ENCODE measurements around the gene UMOD. TPM values are rescaled to one million over a fixed set of nuclear protein-coding genes. Genes with fewer than 3 reads are reported as not detected.

Gene UMOD
- total RNA-seq, 2 experiments from 2014 or later, result not detected

DNA sequence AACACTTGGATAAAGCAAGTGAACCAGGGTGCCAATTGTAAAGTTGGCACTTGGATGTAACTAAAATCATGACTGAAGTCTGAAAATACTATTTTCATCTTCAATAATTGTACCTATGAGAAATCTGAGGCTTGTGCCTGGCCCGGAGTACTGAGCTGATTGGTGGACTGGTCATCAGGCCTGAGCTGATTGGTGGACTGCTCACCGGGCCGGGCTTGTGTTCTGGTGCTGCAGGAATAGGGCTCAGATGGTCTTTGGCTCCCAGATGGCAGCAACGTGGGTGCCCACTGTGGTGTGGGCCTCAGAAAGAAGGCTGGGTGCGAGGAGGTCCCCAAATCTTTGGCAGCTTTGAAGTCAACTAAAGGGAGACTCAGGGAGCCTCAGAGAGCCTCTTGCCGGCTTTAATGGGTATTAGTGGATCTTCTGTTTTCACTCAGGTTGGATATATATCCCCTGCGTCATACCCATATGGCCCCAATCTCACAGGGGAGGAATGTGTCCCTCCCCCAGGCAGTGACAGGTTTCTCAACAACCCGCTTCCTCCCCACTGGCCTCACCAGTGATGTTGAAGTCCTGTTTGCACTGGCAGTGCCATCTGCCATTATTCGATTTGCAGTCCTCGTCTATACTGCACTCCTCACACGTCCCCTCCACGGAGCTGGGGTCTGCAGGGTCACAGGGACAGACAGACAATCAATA is 4.7 kb downstream of the UMOD start:
- Histone ChIP-seq H4K20me1 (ENCODE audit: insufficient read depth, low read length) (no peaks in the 10 kb centered on the region), H3K4me3 (ENCODE audit: low read depth, low read length, poor library complexity, severe bottlenecking) (no peak overlapping the region), H3K9me3 (ENCODE audit: low read length) (no peaks in the 10 kb centered on the region), H3K4me1 (ENCODE audit: insufficient read depth, low read length, poor library complexity, severe bottlenecking) (no peaks in the 10 kb centered on the region), H3K79me2 (ENCODE audit: insufficient read depth, low read depth, low read length) (no peaks in the 10 kb centered on the region), H3K4me2 (ENCODE audit: low read length) (no peak overlapping the region), H2AFZ (ENCODE audit: low read length) (no peak overlapping the region), H3K9me2 (ENCODE audit: insufficient read depth, low read length) (no peaks in the 10 kb centered on the region), H3K36me3 (ENCODE audit: insufficient read depth, low read length) (no peaks in the 10 kb centered on the region), H3K27ac (ENCODE audit: low read depth, low read length, poor library complexity, severe bottlenecking) (no peak overlapping the region)
- intact Hi-C loops (cut with micrococcal nuclease; ENCODE audit: unreplicated experiment), result no loop called here
- DNase-seq (ENCODE audit: low spot score), result no peak
- ChIA-PET POLR2A (no interaction called here), CTCF (ENCODE audit: unreplicated experiment) (no interaction called here)
- no peak for TF ChIP-seq EZH2phosphoT487 (IDR thresholded peaks at IDR 0.05; ENCODE audit: borderline replicate concordance, low read depth, low read length)
- BruUV-seq (replicated peaks), result no TSS peak

DNA sequence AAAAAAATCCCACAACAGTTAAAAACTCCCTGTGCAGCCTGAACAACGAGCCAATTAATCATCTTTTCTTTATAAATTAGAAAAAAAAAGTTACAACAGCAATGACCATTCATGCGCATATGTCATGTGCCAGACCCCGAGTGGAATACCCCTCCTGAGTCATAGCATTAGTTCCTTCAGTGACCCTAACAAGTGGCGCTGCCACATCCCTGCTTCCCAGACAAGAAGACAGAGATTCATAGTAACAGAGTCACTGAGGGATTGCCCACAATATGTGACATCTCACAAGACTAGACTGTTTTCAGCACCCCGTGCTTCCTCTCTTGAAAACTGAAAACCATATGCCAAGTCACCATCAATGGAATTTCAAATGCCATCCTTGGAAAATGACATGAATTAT is 7.9 kb downstream of the UMOD start:
- CTCF ChIA-PET (ENCODE audit: unreplicated experiment), result no interaction called here
- no peaks in the 10 kb centered on the region for H3K9me2 ChIP-seq (ENCODE audit: insufficient read depth, low read length)
- POLR2A ChIA-PET, result no interaction called here
- H3K36me3 ChIP-seq (ENCODE audit: insufficient read depth, low read length), result no peaks in the 10 kb centered on the region
- H2AFZ ChIP-seq (ENCODE audit: low read length), result no peak overlapping the region
- DNase-seq (ENCODE audit: low spot score), result no peak
- no peak overlapping the region for H3K4me3 ChIP-seq (ENCODE audit: low read depth, low read length, poor library complexity, severe bottlenecking)
- intact Hi-C loops (cut with micrococcal nuclease; ENCODE audit: unreplicated experiment), result no loop called here
- H4K20me1 ChIP-seq (ENCODE audit: insufficient read depth, low read length), result no peaks in the 10 kb centered on the region
- no peaks in the 10 kb centered on the region for H3K9me3 ChIP-seq (ENCODE audit: low read length)
- H3K79me2 ChIP-seq (ENCODE audit: insufficient read depth, low read depth, low read length), result no peaks in the 10 kb centered on the region
- no peaks in the 10 kb centered on the region for H3K4me1 ChIP-seq (ENCODE audit: insufficient read depth, low read length, poor library complexity, severe bottlenecking)
- TF ChIP-seq, protein P1, sequence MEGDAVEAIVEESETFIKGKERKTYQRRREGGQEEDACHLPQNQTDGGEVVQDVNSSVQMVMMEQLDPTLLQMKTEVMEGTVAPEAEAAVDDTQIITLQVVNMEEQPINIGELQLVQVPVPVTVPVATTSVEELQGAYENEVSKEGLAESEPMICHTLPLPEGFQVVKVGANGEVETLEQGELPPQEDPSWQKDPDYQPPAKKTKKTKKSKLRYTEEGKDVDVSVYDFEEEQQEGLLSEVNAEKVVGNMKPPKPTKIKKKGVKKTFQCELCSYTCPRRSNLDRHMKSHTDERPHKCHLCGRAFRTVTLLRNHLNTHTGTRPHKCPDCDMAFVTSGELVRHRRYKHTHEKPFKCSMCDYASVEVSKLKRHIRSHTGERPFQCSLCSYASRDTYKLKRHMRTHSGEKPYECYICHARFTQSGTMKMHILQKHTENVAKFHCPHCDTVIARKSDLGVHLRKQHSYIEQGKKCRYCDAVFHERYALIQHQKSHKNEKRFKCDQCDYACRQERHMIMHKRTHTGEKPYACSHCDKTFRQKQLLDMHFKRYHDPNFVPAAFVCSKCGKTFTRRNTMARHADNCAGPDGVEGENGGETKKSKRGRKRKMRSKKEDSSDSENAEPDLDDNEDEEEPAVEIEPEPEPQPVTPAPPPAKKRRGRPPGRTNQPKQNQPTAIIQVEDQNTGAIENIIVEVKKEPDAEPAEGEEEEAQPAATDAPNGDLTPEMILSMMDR (conservative IDR thresholded peaks at IDR 0.05; ENCODE audit: low read length), result no peak
- no peak for TF ChIP-seq EZH2phosphoT487 (IDR thresholded peaks at IDR 0.05; ENCODE audit: borderline replicate concordance, low read depth, low read length)
- BruUV-seq (replicated peaks), result no TSS peak
- no peak overlapping the region for H3K4me2 ChIP-seq (ENCODE audit: low read length)
- H3K27ac ChIP-seq (ENCODE audit: low read depth, low read length, poor library complexity, severe bottlenecking), result no peak overlapping the region

GRCh38 chr16:20339744-20340143 is 12.8 kb downstream of the UMOD start:
- no peak for TF ChIP-seq EZH2phosphoT487 (IDR thresholded peaks at IDR 0.05; ENCODE audit: borderline replicate concordance, low read depth, low read length)
- TF ChIP-seq, protein P1 (conservative IDR thresholded peaks at IDR 0.05; ENCODE audit: low read length), result no peak
- POLR2A ChIA-PET, result no interaction called here
- H3K27ac ChIP-seq (ENCODE audit: low read depth, low read length, poor library complexity, severe bottlenecking), result no peak overlapping the region
- H3K9me3 ChIP-seq (ENCODE audit: low read length), result no peaks in the 10 kb centered on the region
- no peaks in the 10 kb centered on the region for H3K4me1 ChIP-seq (ENCODE audit: insufficient read depth, low read length, poor library complexity, severe bottlenecking)
- no peaks in the 10 kb centered on the region for H3K9me2 ChIP-seq (ENCODE audit: insufficient read depth, low read length)
- H4K20me1 ChIP-seq (ENCODE audit: insufficient read depth, low read length), result no peaks in the 10 kb centered on the region
- BruUV-seq (replicated peaks), result no TSS peak
- DNase-seq (ENCODE audit: low spot score), result no peak
- no peak overlapping the region for H2AFZ ChIP-seq (ENCODE audit: low read length)
- no peaks in the 10 kb centered on the region for H3K79me2 ChIP-seq (ENCODE audit: insufficient read depth, low read depth, low read length)
- CTCF ChIA-PET (ENCODE audit: unreplicated experiment), result no interaction called here
- no peak overlapping the region for H3K4me2 ChIP-seq (ENCODE audit: low read length)
- H3K36me3 ChIP-seq (ENCODE audit: insufficient read depth, low read length), result no peaks in the 10 kb centered on the region
- intact Hi-C loops (cut with micrococcal nuclease; ENCODE audit: unreplicated experiment), result no loop called here
- no peak overlapping the region for H3K4me3 ChIP-seq (ENCODE audit: low read depth, low read length, poor library complexity, severe bottlenecking)
